Stimulated activated CD4-positive, alpha-beta T cell treated with anti-CD3 and anti-CD28 coated beads, Interleukin-4, amount 100 ng/mL, for 4 hours (primary cell): ENCODE data around the gene TJP1.
"Not testable (repeated sequence)": the region's sequence is repeated elsewhere in the genome, so short reads cannot be mapped to it uniquely, and the experiment has no call there.

Source experiments
- DNase-seq, 2 experiments: peaks; one replicate each; pipeline ENCODE4 v3.0.0-alpha.2; 2020

Gene TJP1

DNA sequence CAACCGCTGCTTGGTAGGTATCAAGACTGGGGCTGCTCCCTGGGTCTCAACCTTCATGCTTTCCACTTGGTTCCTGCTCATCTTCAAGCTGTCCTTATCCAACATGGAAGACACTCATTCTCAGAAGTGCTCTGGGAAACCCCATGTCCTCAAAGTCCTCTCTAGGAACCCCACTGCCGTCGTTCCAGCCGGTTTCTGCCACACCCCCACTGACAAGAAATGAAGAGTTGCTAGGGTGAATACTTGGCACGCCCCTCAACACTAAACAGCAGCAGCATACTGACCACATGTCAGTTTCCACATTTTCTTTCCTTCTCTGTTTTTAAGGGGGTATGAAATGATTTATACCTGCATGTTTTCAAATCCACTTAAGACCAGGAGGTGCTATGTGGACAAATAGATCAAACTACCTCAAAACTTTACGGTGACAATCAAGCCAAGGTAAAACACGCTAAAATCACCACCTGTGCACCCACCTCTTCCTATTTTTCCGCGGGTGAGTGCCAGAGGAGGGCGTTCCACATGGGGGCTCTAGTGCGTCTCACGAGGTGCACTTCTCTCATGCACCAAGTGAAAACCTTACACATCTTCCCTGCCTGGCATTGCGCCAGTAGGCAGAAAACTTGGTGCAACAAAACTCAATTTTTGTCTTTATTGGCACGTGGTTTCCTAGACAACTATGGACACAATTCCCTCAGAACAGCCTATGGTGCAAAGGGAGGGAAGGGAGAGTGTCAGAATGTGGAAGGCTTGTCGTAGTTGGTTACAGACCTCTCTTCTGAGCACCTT is 125.1 kb downstream of the TJP1 start:
- no peak for DNase-seq

DNA sequence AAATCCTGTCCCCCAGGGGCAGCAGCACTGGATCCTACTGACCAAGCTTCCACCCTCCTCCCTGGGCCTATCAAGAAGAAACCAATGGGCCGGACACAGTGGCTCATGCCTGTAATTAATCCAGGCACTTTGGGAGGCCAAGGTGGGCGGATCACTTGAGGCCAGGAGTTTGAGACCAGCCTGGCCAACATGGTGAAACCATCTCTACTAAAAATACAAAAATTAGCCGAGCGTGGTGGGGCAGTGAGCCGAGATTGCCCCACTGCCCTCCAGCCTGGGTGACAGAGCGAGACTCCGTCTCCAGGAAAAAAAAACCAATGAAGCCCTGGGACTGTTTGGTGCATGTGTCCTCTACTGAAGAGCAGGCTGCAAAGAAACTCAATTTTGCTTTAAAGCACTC is 125.8 kb downstream of the TJP1 start:
- not testable (repeated sequence) for DNase-seq

DNA sequence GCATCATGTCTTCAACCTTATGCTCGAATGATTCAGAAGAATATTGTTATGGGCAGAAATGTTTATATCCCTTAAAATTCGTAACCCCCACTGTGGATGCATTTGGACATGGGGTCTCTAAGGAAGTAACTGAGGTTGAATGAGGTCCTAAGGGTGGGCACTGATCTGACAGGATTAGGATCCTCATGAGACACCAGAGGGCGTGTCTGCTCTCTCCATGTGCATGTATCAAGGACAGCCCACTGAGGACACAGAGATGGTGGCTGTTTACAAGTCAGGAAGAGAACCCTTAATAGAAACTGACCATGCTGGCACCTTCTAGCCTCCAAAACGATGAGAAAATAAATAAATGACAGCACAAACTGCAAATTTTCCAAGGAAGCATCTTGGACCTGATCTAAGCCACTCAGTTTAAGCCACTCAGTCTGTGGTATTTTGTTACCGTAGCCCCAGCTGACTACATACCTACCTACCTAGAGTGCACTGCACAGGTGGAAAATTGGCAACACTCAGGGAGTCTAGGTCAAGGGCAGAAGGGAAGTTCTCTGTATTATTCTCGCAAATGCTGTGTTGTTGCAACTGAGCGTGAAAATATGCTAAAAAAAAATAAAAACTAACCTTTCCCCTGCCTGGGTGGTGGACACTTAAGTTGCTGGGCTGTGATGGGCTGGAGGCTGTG is 126.6 kb downstream of the TJP1 start:
- no peak for DNase-seq

DNA sequence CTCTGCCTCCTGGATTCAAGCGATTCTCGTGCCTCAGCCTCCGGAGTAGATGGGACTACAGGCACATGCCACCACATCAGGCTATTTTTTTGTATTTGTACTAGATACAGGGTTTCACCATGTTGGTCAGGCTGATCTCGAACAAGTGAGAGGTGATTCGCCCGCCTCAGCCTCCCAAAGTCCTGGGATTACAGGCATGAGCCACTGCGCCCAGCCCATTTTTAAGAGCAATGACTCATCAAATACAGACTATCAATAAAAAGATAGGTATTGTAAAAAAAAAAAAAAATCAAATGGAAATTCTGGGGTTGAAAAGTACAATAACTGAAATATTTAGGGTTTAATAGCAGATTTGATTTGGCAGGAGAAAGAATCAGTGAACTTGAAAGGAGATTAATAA is 129.0 kb downstream of the TJP1 start:
- DNase-seq = no peak

DNA sequence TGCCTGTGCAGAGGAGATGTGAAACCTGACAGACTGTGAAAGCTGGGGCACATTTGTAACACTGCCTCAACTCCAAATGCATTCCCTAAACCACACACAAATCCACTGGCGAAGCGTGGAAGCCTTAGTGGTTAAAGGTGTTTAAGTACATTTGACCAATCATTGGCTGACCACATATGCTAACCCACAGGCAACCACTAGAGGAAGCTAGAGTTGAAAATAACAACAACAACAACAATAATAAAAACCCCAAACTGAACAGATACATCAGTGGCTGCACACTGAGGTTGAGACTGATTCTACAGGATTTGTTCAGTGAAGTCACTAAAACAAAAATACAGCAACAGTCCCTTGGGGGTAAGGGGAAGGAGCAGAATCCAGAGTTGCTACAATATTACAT is 129.7 kb downstream of the TJP1 start:
- DNase-seq = no peak

DNA sequence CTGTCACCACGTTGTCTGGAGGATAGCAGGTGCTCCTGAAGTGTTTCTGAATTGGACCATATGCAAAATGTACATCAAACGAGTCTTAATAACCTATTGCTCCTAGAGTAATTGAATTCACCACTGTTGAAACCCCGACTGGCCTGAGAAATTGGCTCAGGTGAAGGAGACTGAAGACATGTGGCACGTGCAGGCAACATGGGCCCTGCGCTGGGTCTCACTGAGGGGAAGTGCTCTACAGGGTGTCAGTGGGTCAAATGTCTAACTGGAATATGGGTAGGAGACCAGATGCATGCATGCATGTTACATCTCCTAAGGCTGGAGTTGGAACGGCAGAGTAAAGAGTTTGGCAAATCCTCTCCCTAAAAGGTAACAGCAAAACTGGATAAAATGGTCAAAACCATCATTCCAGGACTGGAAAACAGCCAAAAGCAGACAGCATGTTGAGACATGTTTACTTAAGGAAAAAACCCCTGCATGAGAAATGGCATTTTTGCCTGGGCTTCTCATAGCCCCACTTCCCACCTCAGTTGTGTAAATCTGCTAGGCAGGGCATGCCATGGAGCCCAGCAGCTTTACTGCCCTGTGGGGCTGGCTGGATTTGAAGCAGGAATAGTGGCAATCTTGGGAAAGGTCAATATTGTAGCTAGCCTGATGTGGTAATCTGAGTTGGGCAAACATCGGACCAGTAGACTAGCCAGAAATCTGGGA is 131.3 kb downstream of the TJP1 start:
- no peak for DNase-seq

DNA sequence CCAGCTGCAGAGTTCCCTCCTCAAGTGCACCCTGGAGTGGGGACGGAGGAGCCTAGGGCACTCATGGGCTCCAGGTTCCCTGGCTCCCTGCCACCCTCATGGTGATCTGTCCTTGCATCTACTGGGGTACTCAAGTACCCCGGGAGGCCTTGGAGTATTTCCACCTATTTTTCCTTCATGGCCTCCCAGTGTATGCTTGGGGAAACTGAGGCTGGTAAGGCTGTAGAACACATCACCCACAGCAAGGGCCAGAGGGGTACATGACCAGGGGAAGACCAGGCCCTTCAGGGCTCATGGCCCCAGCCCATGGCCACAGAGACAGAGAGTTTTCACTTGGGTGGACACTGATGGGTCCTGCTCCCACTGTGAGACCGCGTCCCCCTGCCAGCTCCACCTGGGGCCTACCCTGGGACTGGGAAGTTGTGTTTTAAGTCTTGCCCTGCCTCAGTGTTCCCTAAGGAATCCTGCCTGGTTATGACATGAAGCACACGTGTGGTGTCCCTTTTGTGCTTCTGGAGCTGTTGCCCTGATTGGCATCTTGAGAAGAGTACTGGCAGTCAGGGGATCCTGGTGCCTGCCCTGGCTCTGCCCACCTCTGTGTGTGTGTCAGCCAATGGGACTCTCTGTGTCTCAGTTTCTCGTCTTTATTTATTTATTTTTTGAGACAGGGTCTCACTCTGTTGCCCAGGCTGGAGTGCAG is 132.8 kb downstream of the TJP1 start:
- no peak for DNase-seq

DNA sequence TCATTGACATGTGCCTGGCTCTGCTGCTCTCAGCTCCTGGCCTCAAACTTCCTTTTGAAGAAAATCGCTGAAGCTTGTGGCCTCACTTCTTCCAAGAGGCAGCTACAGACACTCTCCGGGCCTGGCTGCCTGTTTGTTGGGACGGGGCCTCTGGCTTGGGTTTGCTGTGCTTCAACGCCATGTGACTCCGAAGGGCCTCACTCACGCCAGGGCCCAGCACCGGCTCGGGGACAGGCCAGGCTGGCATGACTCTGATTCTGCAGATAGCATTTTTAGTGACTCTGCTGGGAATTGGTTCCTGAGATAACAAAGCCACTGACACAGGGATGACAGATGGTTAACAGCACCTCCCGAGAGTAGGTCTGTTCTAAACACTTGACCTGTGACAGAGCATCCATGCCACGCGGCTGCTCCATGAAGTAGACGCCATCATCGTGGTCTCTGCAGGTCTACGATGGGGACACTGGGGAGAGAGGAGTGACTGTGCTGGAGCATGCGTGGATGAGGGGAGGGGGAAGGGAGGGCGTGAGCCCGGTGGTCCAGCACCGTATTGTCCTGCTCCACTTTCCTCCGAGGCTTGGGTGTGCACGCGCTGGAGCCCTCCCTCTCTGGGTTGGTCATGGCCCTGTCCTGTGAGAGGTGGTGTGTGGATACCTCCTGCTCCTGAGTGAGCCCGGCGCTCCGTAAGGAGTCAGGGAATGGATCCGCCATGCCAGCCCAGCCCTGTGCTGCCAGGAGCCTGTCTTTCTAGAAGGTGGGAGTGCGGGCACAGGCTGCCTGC is 133.6 kb downstream of the TJP1 start:
- no peak for DNase-seq

DNA sequence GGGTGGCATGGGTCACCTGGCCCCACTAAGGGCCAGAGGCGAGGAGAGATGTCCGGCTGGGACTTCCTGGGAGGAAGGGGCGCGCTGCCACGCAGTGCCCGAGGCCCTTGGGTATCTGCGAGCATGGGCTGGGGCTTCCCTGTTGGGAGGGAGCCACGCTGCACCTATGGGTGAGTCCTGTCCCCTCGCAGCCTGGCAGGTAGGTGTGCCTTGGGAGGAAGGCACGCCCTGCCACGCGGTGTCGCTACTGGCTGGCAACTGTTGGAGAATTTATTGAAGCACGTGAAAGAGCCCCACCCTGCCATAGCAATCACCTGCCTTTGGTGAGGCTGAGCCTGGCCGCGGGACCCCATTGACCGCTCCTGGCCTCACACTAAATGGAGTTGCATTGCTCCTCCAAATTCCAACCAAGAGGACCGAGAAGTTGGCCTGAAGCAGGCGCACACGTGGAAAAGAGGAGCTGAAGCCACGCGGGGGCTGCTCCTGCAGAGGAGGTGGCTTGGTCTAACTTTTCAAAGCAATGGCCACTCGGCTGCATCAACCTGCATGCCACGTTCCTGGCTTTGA is 134.2 kb downstream of the TJP1 start:
- no peak for DNase-seq

DNA sequence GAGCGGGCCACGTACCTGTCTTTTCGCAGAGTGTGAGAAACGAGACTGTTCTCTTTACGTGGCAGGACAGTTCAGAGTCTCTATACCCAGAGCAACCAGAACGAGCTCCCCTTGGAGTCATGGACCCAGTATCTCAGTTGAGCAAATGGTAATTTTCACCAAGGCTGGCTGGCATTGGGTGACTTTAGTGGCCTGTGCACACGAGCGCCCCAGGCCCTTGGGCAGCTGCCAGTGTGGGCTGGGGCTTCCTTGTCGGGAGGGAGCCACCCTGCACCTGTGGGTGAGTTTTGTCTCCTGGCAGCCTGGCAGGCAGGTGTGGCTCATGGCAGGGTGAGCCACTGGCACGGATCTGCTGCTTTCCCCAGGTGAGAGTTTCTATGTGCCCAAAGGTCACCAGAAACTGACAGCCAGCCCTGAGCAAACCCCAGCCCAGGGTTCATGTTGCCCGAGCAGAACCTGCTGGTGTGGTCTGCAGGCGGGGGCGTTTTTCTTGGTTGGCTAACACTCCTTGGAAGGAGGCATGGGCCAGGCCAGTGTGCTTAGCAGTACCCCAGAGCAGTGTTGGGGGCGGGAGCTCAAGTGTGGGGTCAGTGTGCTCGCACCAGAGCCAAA is 135.0 kb downstream of the TJP1 start:
- DNase-seq = no peak

DNA sequence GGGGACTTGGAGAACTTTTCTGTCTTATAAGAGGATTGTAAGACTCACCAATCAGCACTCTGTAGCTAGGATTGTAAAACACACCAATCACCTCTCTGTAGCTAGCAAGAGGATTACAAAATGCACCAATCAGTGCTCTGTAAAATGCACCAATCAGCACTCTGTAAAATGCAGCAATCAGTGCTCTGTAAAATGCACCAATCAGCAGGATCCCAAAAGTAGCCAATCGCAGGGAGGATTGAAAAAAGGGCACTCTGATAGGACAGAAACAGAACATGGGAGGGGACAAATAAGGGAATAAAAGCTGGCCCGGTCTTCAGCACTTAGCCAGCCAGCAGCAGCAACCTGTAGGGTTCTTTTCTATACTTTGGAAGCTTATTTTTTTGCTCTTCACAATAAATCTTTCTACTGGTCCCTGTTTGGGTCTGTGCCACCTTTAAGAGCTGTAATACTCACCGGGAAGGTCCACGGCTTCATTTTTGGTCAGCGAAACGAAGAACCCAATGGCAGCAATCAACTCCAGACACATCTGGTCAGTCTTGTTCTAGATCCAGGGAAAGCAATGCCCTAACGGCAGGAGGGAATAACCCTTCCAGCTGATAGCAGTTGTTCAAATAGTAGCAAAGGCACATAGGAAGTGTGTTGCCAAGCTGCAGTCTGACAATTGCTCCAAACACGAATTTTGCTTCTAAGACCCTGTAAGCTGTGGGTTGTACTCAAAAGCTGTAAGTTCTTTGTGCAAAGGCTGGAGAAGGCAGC is 135.6 kb downstream of the TJP1 start:
- no peak for DNase-seq

DNA sequence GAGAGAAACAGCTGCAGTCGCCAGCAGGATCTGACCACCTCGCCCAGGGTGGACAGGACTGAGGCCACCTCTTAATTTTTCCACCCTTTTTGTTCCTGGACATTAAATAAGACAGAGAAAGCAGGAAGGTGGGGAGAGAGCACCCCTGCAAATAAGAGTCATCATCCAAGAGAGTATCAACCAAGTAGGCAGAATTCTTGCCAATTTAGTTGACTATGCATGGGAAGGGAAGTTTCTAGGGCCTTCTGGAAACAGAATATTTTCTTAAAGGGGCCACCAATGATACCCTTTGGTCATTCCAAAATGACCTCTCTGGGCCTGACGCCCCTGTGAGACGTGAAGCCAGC is 136.2 kb downstream of the TJP1 start:
- DNase-seq = no peak

DNA sequence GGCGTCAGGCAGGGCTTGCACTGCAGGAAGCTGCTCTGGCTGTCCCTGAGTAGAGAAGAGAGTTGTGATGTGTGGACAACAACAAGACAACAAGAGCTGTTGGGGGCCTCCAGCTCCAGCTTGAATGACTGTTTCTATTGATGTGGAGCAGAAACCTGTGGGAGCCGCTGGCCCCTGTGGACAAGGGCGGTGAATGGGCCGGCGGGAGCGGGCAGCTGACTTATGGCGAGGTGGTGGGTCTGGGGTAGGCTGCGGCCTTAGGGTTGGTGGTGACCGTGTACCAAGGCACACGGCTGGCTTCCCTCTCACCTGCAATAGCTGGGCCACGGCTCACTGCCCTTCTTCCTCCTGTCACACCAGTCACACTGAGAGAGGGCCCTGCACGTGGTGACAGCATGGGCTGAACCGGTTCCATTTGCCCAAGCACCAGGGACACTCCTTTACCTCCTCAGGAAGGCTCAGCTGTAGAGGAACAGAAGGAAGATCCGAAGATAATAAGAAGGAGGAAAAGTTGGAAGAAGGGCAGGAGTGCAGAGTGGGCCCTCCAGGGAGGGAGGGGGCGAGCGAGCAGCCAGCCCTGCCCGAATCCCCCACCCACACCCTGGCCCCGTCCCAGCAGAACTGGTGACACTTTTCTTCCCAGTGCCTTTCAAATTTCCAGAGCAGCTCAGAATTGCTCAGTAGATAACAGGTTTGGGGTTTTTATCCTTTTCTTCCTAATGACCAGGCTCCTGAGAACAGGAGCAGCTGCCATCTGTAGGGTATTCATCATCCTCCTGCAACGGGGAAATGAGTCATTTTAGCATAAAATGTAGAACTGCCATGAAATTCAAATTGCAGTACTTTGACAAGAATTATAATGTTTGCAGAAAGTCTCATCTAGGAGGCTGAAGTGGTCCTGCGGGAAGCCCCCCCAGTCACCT is 136.9 kb downstream of the TJP1 start:
- DNase-seq = no peak

DNA sequence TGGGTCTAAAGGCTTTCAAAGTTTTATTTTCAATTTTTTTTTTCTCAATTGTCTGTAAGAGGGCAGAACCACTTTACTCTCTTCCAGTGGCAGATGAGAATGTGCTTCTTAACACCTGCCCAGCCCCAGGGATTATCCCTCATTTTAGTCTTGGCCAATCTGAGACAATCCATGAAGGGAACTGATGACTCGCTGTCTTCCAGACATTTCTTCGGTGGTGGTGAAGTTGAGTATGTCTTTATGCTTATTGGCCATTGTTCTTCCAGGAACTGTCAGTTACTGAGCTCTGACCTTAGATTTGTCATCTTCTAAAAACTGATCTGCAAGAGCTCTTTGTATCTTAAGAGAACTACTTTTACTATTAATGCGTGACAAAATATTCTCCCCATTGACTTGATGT is 139.5 kb downstream of the TJP1 start:
- DNase-seq = no peak

DNA sequence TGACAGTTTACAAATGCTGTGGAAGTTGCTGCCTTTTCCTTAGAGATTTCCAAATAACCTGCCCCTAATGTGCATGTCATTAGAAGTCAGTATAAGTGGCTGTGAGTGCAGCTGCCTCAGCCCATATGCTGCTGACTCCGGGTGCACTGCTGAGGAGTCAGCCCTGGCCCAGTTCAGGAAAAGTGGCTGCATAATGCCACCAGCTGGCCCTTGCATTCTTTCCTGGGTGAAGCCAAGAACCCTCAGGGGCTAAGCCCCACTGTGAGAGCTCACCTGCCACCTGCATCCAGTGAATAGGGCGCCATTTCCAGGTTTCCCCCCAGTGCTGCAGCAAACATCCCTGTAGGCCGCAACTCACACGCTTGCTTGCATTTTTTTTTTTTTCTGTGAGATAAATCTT is 139.9 kb downstream of the TJP1 start:
- no peak for DNase-seq

DNA sequence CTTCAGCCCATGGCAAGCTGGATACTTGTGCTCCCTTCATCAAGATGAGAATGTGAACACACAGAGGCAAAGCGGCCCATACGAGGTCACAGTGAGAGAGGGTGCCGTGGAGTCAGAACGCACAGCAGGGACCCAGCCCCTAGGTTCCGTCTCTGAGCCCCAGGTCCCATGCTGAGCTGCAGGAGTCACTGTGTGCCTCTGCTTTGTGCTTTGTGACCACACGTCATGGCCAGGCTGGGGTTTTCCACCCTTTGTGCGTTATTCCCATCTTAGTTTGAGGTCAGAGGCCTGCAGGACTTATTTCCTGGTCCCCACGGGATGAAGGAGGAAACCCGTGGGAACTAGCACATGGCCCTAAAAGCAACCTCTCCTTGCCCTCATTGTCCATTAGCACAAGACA is 140.3 kb downstream of the TJP1 start:
- DNase-seq = no peak

DNA sequence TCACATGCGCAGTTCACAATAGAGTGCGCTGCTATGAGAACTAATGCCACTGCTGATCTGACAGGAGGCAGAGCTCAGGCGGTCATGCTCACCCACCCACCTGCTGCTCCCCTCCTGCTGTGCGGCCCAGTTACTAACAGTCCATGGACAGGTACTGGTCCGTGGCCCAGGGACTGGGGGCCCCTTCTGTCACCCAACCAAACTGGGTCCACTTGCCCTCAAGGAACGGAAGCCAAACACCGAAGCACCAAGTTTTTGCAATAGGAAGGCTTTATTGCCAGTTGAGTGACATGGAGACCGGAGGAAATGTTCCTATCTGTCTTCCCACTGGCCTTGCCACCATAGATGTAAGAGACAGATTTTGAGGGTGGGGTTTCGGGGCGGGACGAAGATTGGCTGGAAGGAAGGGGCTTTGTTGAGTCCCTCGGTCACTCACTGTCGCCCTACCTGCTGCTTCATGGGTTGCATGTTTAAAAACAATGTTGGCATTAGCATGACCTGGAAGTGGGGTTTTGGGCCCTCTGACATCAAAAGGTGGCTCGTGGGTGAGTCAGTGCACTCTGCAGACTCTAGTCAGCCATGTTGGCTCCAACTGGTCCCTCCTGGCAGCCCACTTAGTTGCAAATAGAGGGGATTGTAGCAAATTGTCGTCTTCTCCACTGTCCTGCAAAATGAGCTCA is 141.0 kb downstream of the TJP1 start:
- DNase-seq = no peak

DNA sequence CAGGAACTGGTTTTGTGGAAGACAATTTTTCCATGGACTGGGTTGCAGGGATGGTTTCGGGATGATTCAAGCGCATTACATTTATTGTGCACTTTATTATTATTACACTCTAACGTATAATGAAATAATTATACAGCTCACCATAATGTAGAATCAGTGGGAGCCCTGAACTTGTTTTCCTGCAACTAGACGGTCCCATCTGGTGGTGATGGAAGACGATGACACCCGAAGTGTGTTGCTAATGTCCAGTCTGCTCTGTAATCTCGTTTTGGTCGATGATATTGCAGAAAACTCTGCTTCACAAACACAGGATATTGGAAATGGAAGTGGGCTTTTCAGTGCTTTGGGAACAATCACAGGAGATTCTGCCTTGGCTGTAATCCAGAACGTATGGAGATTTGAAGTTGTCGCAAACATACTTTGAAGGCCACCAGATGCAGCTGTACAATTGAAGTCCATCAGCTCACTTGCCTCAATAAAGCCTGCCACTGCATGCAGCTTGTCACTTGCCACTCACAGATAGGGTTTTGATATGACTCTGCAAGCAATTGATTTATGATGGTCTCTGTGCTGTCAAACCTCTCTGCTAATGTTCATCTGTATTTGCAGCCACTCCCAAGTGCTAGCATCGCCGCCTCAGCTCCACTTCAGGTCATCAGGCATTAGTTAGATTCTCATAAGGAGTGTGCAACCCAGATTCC is 141.7 kb downstream of the TJP1 start:
- no peak for DNase-seq
